ENCODE data around the gene S100A13. TPM values are rescaled to one million over a fixed set of nuclear protein-coding genes. Genes with fewer than 3 reads are reported as not detected.
"Not testable (repeated sequence)": the region's sequence is repeated elsewhere in the genome, so short reads cannot be mapped to it uniquely, and the experiment has no call there.

S100A13 gene
- total RNA-seq, 2 experiments from 2014 or later = 4.8 to 10.3 TPM

DNA sequence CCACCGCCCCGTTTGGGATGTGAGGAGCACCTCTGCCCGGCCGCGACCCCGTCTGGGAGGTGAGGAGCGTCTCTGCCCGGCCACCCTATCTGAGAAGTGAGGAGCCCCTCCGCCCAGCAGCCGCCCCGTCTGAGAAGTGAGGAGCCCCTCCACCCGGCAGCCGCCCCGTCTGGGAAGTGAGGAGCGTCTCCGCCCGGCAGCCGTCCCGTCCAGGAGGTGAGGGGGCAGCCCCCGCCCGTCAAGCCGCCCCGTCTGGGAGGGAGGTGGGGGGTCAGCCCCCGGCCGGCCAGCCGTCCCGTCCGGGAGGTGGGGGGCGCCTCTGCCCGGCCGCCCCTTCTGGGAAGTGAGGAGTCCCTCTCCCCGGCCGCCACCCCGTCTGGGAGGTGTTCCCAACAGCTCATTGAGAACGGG is 52.2 kb downstream of the S100A13 start:
- DNase-seq (ENCODE audit: low spot score); H3K4me3 ChIP-seq (ENCODE audit: low read depth, low read length, poor library complexity, severe bottlenecking); CTCF ChIA-PET (ENCODE audit: unreplicated experiment); H3K9me3 ChIP-seq (ENCODE audit: low read length); H3K27ac ChIP-seq (ENCODE audit: low read depth, low read length, poor library complexity, severe bottlenecking); H2AFZ ChIP-seq (ENCODE audit: low read length); H4K20me1 ChIP-seq (ENCODE audit: insufficient read depth, low read length); H3K9me2 ChIP-seq (ENCODE audit: insufficient read depth, low read length); POLR2A ChIA-PET; BruUV-seq (replicated peaks); H3K79me2 ChIP-seq (ENCODE audit: insufficient read depth, low read depth, low read length); H3K36me3 ChIP-seq (ENCODE audit: insufficient read depth, low read length); intact Hi-C loops (cut with micrococcal nuclease; ENCODE audit: unreplicated experiment); H3K4me2 ChIP-seq (ENCODE audit: low read length): not testable (repeated sequence)
- peaks cover 13% of the 10 kb centered on the region for H3K4me1 ChIP-seq (ENCODE audit: insufficient read depth, low read length, poor library complexity, severe bottlenecking)

DNA sequence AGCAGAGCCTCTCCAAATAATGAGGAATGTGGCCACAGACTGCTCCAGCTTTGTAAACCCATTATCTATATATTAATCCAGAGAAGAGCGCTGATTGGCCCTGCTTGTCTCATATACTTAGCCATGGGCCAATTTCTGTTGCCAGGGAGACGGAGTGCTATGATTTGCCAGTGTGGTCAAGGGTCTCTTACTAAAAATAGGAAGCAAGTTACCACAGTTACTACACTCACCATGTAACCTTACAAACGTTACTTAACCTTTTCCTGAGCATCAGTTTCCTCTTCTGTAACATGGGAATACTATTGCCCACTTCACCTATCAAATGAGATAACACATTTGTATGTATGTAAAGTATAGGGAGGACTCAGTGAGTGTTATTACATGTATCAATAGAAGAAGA is 54.0 kb downstream of the S100A13 start:
- Histone ChIP-seq H3K36me3 (ENCODE audit: insufficient read depth, low read length) (no peaks in the 10 kb centered on the region), H3K4me2 (ENCODE audit: low read length) (no peak overlapping the region), H3K79me2 (ENCODE audit: insufficient read depth, low read depth, low read length) (no peaks in the 10 kb centered on the region), H3K9me2 (ENCODE audit: insufficient read depth, low read length) (no peaks in the 10 kb centered on the region), H3K27ac (ENCODE audit: low read depth, low read length, poor library complexity, severe bottlenecking) (no peak overlapping the region), H2AFZ (ENCODE audit: low read length) (no peak overlapping the region; the same call in 1 of the 2 replicates), H4K20me1 (ENCODE audit: insufficient read depth, low read length) (no peaks in the 10 kb centered on the region), H3K9me3 (ENCODE audit: low read length) (no peaks in the 10 kb centered on the region), H3K4me1 (ENCODE audit: insufficient read depth, low read length, poor library complexity, severe bottlenecking) (peaks cover 17% of the 10 kb centered on the region), H3K4me3 (ENCODE audit: low read depth, low read length, poor library complexity, severe bottlenecking) (no peak overlapping the region)
- DNase-seq (ENCODE audit: low spot score) = no peak
- intact Hi-C loops (cut with micrococcal nuclease; ENCODE audit: unreplicated experiment) = loop anchor here (5.0 kb wide), 2 partner anchors 84 to 99 kb away; partner anchors contain the start of genes ILF2 and SNAPIN
- BruUV-seq (replicated peaks) = no TSS peak
- ChIA-PET CTCF (ENCODE audit: unreplicated experiment) (no interaction called here), POLR2A (no interaction called here)
- TF ChIP-seq, protein P1, sequence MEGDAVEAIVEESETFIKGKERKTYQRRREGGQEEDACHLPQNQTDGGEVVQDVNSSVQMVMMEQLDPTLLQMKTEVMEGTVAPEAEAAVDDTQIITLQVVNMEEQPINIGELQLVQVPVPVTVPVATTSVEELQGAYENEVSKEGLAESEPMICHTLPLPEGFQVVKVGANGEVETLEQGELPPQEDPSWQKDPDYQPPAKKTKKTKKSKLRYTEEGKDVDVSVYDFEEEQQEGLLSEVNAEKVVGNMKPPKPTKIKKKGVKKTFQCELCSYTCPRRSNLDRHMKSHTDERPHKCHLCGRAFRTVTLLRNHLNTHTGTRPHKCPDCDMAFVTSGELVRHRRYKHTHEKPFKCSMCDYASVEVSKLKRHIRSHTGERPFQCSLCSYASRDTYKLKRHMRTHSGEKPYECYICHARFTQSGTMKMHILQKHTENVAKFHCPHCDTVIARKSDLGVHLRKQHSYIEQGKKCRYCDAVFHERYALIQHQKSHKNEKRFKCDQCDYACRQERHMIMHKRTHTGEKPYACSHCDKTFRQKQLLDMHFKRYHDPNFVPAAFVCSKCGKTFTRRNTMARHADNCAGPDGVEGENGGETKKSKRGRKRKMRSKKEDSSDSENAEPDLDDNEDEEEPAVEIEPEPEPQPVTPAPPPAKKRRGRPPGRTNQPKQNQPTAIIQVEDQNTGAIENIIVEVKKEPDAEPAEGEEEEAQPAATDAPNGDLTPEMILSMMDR (conservative IDR thresholded peaks at IDR 0.05; ENCODE audit: low read length) = no peak
- TF ChIP-seq EZH2phosphoT487 (IDR thresholded peaks at IDR 0.05; ENCODE audit: borderline replicate concordance, low read depth, low read length) = no peak

DNA sequence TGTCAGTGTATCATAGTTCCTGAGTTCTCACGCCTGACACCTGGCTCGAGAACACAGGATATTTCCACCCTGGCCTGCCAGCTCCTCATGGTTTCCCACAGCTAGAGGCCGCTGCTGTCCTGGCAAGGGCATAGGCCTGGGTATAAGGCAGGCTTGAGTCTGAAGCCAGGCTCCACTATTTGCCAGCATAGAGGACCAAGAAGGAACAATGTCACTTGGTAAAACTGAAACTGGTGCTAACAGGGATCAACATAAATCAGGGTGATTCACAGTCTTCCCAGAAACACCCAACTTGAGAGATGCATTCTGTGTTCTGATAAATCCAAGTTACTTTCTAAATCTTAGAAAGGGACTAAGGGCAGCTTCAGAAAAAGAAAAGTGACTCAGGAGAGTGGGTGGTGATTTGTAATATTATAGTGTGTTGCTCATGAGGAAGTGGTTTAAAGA is 54.7 kb downstream of the S100A13 start:
- H3K79me2 ChIP-seq (ENCODE audit: insufficient read depth, low read depth, low read length) = no peaks in the 10 kb centered on the region
- H4K20me1 ChIP-seq (ENCODE audit: insufficient read depth, low read length) = no peaks in the 10 kb centered on the region
- no peak overlapping the region for H3K27ac ChIP-seq (ENCODE audit: low read depth, low read length, poor library complexity, severe bottlenecking)
- ChIA-PET CTCF (ENCODE audit: unreplicated experiment) (interaction anchor here (0.6 to 1.7 kb wide), 9 partner anchors 40 to 415 kb away, joined by 3 to 6 read pairs (median 3); partner anchors contain the start of genes CHTOP, JTB and S100A1), POLR2A (interaction anchor here (0.5 to 1.5 kb wide), 7 partner anchors 13 to 608 kb away, joined by 3 to 6 read pairs (median 3); no protein-coding TSS in a partner anchor)
- TF ChIP-seq, protein P1 (conservative IDR thresholded peaks at IDR 0.05; ENCODE audit: low read length) = peak; percentile 95
- no peak for TF ChIP-seq EZH2phosphoT487 (IDR thresholded peaks at IDR 0.05; ENCODE audit: borderline replicate concordance, low read depth, low read length)
- no peak overlapping the region for H3K4me2 ChIP-seq (ENCODE audit: low read length)
- H3K9me3 ChIP-seq (ENCODE audit: low read length) = no peaks in the 10 kb centered on the region
- no peak overlapping the region for H3K4me3 ChIP-seq (ENCODE audit: low read depth, low read length, poor library complexity, severe bottlenecking)
- no peaks in the 10 kb centered on the region for H3K9me2 ChIP-seq (ENCODE audit: insufficient read depth, low read length)
- no TSS peak for BruUV-seq (replicated peaks)
- intact Hi-C loops (cut with micrococcal nuclease; ENCODE audit: unreplicated experiment) = loop anchor here (1.0 to 5.0 kb wide), 4 partner anchors 45 to 177 kb away; partner anchors contain the start of genes ILF2 and SNAPIN
- peaks cover 17% of the 10 kb centered on the region for H3K4me1 ChIP-seq (ENCODE audit: insufficient read depth, low read length, poor library complexity, severe bottlenecking)
- H2AFZ ChIP-seq (ENCODE audit: low read length) = peak overlapping the region; percentile 96
- no peaks in the 10 kb centered on the region for H3K36me3 ChIP-seq (ENCODE audit: insufficient read depth, low read length)
- DNase-seq (ENCODE audit: low spot score) = peak; percentile 83

Data from OCI-LY7 (cell line).